CD4-positive, alpha-beta T cell treated with Interleukin-21 for 1 hour (primary cell): ENCODE data around the gene UBE2B.
"Not testable (repeated sequence)": the region's sequence is repeated elsewhere in the genome, so short reads cannot be mapped to it uniquely, and the experiment has no call there.

Experiments used
- DNase-seq: peaks from one replicate; pipeline ENCODE4 v3.0.0-alpha.2; 2020

UBE2B gene

GRCh38 chr5:134403951-134404350, 32.6 kb downstream of the UBE2B start:
- DNase-seq: no peak

GRCh38 chr5:134406390-134406789, 35.0 kb downstream of the UBE2B start:
- DNase-seq: no peak

- DNase-seq: no peak
Observed at GRCh38 chr5:134409321-134409720, 38.0 kb downstream of the UBE2B start.

DNA sequence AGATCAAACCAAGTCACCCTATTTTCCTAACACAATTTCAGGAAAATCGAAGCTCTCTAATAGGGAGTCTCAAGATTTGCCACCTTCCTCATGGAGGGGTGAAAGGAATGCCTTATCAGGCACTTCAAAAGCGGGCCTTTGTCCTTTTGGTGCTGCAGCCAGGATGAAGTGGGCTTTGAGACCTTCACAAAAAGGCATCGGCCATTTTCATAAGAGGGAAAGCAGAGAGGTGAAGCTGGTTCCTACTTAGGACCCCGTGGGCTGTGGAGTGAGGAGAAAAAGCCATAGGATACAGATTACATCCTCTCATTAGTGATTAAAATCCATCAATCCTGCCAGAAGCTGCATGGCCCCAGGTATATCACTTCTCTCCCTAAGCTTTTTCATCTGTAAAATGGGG, 39.5 kb downstream of the UBE2B start:
- no peak for DNase-seq

DNA sequence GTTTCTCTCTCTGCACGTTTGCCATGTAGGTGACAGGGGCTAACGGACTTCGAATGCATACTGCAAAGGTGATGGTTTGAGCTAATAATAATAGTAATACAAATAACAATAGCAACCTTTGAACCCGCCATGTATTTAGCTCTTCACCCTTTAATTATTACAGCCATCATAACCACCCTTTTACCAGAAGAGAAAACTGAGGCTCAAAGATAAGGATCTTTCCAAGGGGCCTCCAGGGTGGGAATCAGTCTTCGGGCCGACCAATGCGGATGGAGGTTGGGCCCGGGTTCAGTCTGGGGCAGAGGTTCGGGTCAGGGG, 39.8 kb downstream of the UBE2B start:
- no peak for DNase-seq

- peak; percentile 90 for DNase-seq
Observed at GRCh38 chr5:134411546-134412266, 40.3 kb downstream of the UBE2B start, which contains the start of gene CDKN2AIPNL. CDKN2AIPNL (minus strand) TSS chr5:134411881; CDS start chr5:134411854, 27 bp downstream.

DNA sequence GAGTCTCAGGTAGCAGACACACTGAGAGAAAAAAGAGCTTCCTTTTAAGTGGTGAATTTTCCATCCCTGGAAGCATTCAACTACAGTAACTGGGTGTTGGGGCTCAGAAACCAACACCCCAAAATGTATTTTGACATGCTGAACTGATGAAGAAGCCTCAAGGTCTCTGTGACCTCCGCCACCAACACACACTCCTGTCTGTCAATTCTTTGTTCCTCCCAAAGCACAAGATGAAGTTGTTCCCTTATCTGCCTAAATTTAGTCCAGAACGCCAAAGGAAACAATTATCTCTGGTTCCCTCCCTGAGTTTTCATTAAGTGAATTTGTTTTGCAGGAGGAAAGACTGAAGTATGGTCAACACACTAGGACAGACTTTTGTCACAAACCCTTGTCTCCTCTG, 41.7 kb downstream of the UBE2B start:
- no peak for DNase-seq

DNA sequence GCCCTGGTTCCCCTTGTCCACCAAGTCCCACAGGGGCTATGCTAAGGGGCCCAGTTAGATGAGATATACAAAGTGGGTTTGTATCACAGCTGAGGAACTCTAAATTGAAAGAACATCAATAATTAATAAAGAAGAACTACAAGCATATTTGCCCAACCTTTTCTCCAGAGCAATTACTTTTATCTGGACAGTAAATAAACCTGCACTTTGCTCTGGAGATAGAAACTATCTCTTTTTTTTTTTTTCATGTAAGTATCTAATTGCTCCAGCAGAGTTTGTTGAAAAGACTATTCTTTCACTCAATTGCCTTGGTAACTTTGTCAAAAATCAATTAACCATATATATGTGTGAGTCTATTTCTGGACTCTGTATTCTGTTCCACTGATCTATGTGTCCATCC, 46.3 kb downstream of the UBE2B start:
- no peak for DNase-seq

DNA sequence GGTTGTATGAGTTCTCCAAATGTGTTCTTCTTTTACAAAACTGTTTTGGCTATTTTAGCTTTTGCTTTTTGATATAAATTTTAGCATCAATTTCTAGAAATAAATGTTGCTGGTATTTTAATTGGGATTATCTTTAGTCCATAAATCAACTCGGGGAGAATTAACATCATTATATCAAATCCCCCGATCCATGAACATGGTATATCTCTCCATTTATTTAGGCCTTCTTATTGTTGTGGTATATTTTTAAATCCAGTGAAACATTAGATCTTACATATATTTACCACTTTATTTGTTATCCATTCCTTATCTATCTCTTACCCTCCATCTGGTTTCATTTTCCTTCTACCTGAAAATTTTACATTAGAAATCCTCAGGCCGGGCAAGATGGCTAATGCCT, 47.6 kb downstream of the UBE2B start:
- no peak for DNase-seq

DNA sequence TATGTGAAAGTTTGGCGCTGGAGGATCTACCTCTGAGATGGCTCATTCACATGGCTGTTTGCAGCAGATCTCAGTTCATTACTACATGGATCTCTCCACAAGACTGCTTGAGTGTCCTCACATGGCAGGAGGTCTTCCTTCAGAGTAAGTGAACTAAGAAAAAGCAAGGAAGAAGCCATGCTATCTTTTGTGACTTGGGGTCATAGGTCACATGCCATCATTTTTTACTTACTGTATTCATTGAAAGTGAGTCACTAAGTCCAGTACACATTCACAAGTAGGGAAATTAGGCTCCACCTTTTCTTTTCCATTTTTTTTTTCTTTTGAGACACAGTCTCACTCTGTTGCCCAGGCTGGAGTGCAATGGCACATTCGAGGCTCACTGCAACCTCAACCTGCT, 49.0 kb downstream of the UBE2B start:
- no peak for DNase-seq

DNA sequence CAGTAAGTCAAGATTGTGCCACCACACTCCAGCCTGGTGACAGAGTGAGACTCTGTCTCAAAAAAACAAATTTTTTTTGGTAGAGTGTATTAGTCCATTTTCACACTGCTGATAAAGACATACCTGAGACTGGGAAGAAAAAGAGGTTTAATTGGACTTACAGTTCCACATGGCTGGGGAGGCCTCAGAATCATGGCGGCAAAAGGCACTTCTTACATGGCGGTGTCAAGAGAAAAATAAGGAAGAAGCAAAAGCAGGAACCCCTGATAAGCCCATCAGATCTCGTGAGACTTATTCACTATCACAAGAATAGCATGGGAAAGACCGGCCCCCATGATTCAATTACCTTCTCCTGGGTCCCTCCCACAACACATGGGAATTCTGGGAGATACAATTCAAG, 49.7 kb downstream of the UBE2B start:
- not testable (repeated sequence) for DNase-seq

DNA sequence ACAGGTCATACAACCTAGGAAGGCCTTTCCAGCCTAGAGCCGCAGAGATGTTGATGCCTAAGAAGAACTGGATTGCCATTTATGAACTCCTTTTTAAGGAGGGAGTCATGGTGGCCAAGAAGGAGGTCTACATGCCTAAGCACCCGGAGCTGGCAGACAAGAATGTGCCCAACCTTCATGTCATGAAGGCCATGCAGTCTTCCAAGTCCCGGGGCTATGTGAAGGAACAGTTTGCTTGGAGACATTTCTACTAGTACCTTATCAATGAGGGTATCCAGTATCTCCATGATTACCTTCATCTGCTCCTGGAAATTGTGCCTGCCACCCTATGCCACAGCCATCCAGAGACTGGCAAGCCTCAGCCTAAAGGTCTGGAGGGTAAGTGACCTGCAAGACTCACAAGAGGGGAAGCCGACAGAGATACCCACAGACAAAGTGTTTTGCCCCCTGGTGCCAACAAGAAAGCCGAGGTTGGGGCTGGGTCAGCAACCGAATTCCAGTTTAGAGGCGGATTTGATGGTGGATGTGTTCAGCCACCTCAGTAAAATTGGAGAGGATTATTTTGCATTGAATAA, 51.5 kb downstream of the UBE2B start:
- no peak for DNase-seq

DNA sequence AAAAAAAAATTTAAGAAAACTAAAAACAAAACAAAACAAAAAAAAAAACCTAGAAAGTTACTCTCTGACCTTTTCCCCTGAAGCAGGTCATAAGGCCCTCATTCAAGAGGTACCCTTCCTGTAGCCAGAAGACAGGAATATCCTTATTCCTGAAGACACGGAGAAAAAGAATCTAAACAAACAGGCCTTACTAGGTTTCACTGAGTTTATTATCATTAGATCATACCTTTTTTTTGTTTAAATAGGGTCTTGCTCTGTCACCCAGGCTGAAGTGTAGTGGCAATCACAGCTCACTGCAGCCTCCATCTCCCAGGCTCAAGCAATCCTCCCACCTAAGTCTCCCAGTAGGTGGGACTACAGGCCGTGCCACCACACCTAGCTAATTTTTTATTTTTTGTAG, 52.0 kb downstream of the UBE2B start:
- no peak for DNase-seq

DNA sequence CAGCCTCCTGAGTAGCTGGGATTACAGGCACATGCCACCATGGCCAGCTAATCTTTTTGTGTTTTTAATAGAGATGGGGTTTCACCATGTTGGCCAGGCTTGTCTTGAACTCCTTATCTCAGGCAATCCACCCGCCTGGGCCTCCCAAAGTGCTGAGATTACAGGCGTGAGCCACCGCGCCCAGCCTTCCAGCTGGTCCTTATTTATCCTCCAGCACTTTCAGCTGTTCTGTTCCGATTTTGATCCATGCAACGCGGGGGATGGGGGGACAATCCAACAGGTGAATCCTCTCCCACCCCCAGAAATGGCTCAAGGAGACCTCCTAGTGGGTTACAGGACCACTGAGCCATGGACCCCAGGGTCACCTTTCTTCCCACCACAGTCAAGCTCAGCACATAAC, 55.0 kb downstream of the UBE2B start:
- no peak for DNase-seq

DNA sequence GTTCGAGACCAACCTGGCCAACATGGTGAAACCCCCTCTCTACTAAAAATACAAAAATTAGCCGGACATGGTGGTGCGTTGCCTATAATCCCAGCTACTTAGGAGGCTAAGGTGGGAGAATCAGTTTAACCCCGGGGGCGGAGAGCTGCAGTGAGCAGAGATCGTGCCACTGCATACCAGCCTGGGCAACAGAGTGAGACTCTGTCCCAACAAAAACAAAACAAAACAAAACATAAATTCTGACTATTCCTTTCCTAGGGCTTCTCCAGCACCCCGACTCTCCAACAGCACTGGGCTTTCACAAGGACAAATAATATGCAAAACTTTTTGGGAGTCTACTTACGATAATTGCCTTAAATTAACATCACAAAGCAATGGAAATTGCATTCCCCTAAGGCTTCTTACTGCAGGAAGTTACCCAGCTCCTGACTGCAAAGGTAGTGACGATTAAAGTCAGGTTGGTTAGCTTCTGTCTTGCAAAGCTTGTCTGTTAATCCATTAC, 56.2 kb downstream of the UBE2B start:
- DNase-seq: no peak

DNA sequence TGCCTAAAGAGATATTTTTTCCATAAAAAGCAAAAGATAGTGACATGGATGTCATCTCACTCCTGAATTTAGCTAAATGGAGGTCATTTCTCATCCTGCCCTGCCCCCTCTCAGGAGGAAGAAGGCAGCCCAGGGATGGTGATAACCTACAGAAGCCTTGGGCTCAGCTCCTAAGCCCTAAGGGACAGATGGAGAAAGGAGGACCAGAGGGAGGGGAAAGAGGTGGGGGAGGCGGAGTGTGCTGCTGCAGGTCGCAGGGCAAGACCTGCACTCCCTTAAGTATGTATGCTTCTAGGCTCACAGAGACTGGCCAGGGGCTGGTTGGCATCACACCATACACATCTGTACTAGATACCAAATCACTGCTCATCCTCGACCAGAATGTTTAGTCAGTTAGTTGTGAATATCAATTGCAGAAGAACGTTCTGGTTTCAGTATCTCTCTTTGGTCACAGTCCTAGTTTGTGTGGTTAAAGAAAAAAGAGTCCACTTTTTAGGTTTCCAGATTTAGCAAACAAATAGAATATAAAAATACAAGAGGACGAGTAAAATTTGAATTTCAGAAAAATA, 58.7 kb downstream of the UBE2B start:
- DNase-seq: no peak

- no peak for DNase-seq
Observed at GRCh38 chr5:134432174-134432573, 60.8 kb downstream of the UBE2B start.

- no peak for DNase-seq
Observed at GRCh38 chr5:134432677-134433359, 61.4 kb downstream of the UBE2B start.

DNA sequence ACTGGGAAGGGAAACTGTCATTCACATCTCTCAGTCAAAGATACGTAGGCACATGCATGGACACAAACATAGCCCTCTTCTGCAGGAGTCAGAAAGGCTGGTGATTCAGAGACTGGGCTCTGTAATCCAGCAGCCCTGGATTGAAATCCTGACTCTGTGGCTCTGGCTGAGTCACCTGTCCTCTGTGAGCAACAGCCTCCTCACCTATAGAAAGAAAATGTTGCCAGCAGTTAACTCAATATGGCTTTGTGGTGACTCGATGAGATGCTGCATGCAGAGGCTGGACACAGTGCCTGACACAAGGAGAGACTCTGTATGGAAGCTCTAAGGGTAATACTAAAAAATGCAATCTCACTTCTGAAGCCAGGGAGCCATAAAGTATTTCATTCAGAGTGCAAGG, 64.2 kb downstream of the UBE2B start:
- no peak for DNase-seq

- DNase-seq: peak; percentile 72
Observed at GRCh38 chr5:134436523-134437339, 65.4 kb downstream of the UBE2B start.

DNA sequence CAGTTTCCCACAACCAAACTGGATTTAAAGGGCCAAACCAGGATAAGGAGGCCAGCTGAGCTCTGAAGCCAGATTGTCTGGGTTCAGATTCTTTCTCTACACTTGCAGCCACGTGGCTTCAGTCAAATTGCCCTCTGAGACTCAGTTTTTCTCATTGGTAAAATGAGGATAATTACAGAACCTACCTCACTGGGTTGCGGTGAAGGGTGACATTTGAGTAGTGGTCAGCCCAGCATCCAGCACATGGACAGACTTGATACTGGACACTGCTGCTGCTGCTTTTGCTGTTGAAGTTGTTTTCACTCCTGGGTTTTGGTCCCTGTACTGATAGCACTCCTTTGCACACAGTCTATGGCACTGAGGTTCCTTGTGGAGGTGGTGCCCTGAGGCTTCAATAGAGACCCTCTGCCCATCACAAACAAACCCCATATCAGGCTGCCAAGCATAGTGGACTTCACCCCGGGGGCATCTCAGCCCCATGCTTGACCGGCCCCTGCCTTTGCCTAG, 66.0 kb downstream of the UBE2B start:
- no peak for DNase-seq

DNA sequence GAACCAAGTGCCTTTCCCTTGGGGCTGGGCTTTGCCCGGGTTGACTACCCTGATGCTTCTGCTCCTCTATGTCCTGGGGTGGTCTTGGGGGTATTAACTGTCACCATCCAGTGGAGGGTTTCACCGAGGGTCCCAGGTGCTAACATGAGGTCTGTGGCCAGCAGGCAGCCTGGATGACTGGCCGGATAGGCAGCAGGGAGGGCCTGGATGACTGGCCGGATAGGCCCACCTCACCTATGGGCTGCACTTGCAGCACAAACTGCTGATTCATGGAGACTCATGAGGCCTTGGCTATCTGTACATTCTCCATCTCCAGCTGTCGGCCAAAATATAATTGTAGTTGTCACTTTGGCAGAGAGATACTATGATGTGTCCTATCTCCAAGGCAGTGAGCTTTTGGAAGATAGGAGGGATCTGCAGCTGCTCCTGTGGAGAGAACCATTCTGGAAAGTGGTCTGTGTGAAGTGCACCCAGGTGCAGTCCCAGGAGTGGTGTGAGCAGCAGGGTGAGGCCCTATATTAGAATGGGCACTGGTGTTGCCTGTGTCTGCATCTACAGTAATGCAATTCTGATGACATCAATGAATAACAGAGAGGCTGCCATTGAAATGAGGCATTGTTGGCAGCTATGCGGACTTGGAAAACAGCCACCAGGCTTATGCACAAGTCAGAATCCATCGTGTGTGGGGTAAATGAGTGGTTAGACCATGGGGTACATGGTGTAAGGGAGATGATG, 66.6 kb downstream of the UBE2B start:
- no peak for DNase-seq
